Fibroblast of pulmonary artery (primary cell): Measurements from ENCODE around the gene GSTA2.
A peak's percentile ranks its signal among the peaks of the same experiment; 100 is the strongest.
"Not testable (repeated sequence)": the region's sequence is repeated elsewhere in the genome, so short reads cannot be mapped to it uniquely, and the experiment has no call there.

ENCODE experiments used
- DNase-seq: peaks from one replicate; pipeline ENCODE4 v3.0.0-alpha.2; 2010; ENCODE audit warnings: low read depth
- H3K4me3 ChIP-seq: replicated peaks from 2 replicates; pipeline ENCODE4 v1.5.1; 2011; ENCODE audit warnings: low read depth, mild to moderate bottlenecking, control low read depth, low read length, moderate library complexity
- TF ChIP-seq, protein P1 (sequence below): IDR thresholded peaks from 2 replicates; pipeline ENCODE4 v1.5.1; 2011; ENCODE audit warnings: mild to moderate bottlenecking, control low read depth, low read length, inconsistent platforms; ENCODE audit errors: missing control alignments

Gene GSTA2

DNA sequence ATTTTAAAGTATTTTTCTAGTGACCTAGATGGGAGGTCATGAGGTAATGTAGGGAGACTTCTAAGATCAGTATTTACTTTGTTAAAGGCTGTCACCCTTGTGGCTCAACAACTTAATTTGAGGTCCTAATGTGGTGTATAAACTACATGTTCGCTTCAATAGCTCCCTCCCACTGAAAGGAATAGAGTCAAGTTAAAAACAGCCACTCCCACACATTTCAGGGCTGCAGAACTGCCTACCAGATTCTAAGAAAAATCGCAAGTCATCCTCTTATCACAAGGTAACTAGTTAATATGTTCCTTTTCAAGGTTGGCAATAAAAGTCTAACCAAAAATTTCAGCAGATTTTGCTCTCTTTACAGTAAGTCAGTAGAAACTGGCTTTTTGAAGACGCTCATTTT is 25.2 kb upstream of the GSTA2 start:
- no peak overlapping the region for H3K4me3 ChIP-seq
- DNase-seq: peak; percentile 11
- TF ChIP-seq, protein P1, sequence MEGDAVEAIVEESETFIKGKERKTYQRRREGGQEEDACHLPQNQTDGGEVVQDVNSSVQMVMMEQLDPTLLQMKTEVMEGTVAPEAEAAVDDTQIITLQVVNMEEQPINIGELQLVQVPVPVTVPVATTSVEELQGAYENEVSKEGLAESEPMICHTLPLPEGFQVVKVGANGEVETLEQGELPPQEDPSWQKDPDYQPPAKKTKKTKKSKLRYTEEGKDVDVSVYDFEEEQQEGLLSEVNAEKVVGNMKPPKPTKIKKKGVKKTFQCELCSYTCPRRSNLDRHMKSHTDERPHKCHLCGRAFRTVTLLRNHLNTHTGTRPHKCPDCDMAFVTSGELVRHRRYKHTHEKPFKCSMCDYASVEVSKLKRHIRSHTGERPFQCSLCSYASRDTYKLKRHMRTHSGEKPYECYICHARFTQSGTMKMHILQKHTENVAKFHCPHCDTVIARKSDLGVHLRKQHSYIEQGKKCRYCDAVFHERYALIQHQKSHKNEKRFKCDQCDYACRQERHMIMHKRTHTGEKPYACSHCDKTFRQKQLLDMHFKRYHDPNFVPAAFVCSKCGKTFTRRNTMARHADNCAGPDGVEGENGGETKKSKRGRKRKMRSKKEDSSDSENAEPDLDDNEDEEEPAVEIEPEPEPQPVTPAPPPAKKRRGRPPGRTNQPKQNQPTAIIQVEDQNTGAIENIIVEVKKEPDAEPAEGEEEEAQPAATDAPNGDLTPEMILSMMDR: no peak

DNA sequence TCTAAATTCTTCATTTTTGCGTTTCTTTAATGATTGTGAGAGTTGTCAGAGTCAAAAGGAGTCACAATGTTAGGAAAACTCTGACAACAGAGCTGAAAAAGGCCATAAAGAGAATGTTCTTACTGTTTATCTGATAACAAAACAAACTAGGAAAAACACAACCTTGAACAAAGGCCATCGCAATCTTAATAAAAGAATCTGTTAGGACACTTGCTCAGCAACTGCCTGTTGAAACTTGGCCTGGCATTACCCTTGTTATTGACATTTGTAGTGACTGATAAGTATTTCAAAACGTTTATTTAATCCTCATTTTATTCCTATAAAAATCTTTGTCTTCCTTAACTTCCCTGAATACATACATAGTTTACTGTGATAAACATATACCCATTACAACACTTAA is 24.6 kb upstream of the GSTA2 start:
- no peak for DNase-seq
- H3K4me3 ChIP-seq: no peak overlapping the region
- TF ChIP-seq, protein P1: no peak

GRCh38 chr6:52786249-52786956 is 23.1 kb upstream of the GSTA2 start:
- H3K4me3 ChIP-seq: no peak overlapping the region
- TF ChIP-seq, protein P1: no peak

GRCh38 chr6:52782696-52783274 is 19.5 kb upstream of the GSTA2 start:
- DNase-seq, H3K4me3 ChIP-seq: not testable (repeated sequence)

More at GRCh38 chr6:52786249-52786956, 23.1 kb upstream of the GSTA2 start:
- DNase-seq: no peak

- not testable (repeated sequence) for H3K4me3 ChIP-seq, DNase-seq
Measured at GRCh38 chr6:52782209-52782608, 18.9 kb upstream of the GSTA2 start.

- no peak for DNase-seq
- H3K4me3 ChIP-seq: no peak overlapping the region
- TF ChIP-seq, protein P1: no peak
Measured at GRCh38 chr6:52779237-52779636, 16.0 kb upstream of the GSTA2 start.

DNA sequence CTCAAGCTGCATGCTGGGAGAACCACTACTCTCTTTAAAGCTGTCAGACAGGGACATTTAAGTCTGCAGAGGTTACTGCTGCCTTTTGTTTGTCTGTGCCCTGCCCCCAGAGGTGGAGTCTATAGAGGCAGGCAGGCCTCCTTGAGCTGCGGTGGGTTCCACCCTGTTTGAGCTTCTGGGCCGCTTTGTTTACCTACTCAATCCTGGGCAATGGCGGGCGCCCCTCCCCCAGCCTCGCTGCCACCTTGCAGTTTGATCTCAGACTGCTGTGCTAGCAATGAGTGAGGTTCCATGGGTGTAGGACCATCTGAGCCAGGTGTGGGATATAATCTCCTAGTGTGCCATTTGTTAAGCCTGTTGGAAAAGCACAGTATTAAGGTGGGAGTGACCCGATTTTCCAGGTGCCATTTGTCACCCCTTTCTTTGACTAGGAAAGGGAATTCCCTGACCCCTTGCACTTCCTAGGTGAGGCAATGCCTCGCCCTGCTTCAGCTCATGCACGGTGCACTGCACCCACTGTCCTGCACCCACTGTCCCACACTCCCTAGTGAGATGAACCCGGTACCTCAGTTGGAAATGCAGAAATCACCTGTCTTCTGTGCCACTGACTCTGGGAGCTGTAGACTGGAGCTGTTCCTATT is 13.6 kb upstream of the GSTA2 start:
- H3K4me3 ChIP-seq, DNase-seq: not testable (repeated sequence)

DNA sequence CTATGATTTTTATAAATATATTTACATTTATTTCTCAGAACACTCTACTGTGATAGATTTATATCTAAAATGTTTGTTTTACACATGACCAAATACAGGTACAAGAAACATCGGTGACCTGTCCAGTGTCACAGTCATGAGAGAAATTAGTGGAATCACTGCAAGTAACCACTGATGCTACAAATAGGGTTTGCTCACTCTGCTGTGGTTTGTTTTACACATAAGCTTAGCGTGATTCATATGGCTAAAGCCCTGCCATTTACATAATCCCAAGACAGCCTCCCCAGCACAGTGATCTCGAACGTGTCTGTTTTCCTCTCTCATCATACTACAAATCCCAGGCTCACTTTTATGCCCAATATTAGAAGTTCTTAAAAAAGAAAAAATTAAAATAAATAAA is 6.1 kb upstream of the GSTA2 start:
- not testable (repeated sequence) for DNase-seq, H3K4me3 ChIP-seq

GRCh38 chr6:52767658-52768057 is 4.4 kb upstream of the GSTA2 start:
- not testable (repeated sequence) for DNase-seq, H3K4me3 ChIP-seq

DNA sequence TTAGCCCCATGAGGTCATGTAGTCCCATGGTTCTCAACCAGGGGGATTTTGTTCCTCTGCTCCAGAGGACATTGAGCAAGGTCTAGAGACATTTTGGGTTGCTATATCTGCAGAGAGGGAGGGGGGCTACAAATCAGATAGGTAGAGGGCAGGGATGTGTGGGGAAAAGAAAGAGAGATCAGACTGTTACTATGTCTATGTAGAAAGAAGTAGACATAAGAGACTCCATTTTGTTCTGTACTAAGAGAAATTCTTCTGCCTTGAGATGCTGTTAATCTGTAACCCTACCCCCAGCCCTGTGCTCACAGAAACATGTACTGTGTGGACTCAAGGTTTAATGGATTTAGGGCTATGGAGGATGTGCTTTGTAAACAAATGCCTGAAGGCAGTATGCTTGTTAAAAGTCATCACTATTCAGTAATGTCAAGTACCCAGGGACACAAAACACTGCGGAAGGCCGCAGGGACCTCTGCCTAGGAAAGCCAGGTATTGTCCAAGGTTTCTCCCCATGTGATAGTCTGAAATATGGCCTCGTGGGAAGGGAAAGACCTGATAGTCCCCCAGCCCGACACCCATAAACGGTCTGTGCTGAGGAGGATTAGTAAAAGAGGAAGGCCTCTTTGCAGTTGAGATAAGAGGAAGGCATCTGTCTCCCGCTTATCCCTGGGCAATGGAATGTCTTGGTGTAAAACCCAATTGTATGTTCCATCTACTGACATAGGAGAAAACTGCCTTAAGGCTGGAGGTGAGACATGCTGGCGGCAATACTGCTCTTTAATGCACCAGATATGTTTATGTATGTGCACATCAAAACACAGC is 1.4 kb downstream of the GSTA2 start:
- not testable (repeated sequence) for H3K4me3 ChIP-seq, DNase-seq
